Glutamatergic neuron (in vitro differentiated cells): ENCODE measurements around the gene DHX9. TPM values are rescaled to one million over a fixed set of nuclear protein-coding genes. Genes with fewer than 3 reads are reported as not detected.

ENCODE experiments used
- DNase-seq: peaks from one replicate; pipeline ENCODE4 v3.0.0; 2022
- H3K27ac Mint-ChIP-seq: one replicate; pipeline ENCODE4 v1.8.0; 2020; ENCODE audit warnings: mild to moderate bottlenecking, mixed read lengths, inconsistent platforms; ENCODE audit not compliant: unreplicated experiment
- H3K27me3 Mint-ChIP-seq: one replicate; pipeline ENCODE4 v1.8.0; 2020; ENCODE audit warnings: mild to moderate bottlenecking, moderate library complexity, mixed read lengths, inconsistent platforms; ENCODE audit not compliant: unreplicated experiment
- H3K36me3 Mint-ChIP-seq: one replicate; pipeline ENCODE4 v1.8.0; 2020; ENCODE audit warnings: mild to moderate bottlenecking, mixed read lengths, inconsistent platforms; ENCODE audit not compliant: unreplicated experiment
- H3K4me1 Mint-ChIP-seq: one replicate; pipeline ENCODE4 v1.8.0; 2020; ENCODE audit warnings: mild to moderate bottlenecking, low read depth, mixed read lengths, inconsistent platforms; ENCODE audit not compliant: unreplicated experiment
- H3K4me3 Mint-ChIP-seq: one replicate; pipeline ENCODE4 v1.8.0; 2020; ENCODE audit warnings: mild to moderate bottlenecking, mixed read lengths, inconsistent platforms; ENCODE audit not compliant: unreplicated experiment
- H3K9me3 Mint-ChIP-seq: one replicate; pipeline ENCODE4 v1.8.0; 2020; ENCODE audit warnings: mild to moderate bottlenecking, moderate library complexity, mixed read lengths, inconsistent platforms; ENCODE audit not compliant: unreplicated experiment
- total RNA-seq: library from RNA; stranded (reverse); fragmentation: NEBNext Ultra II Directional; extraction: Animal tissue kit (Norgen Biotek cat#: 25700); gene quantifications from one replicate; pipeline ENCODE4 v1.2.1, GENCODE V29; 2021; ENCODE audit not compliant: unreplicated experiment
- TF ChIP-seq, protein P1 (sequence below): fragments of 200-600 bp; sonication (generic); IDR thresholded peaks from one replicate; pipeline ENCODE4 v1.5.0; 2021; ENCODE audit not compliant: partially characterized antibody, unreplicated experiment

DHX9 gene
- total RNA-seq, 1 donor from 2014 or later, result 215 TPM

DNA sequence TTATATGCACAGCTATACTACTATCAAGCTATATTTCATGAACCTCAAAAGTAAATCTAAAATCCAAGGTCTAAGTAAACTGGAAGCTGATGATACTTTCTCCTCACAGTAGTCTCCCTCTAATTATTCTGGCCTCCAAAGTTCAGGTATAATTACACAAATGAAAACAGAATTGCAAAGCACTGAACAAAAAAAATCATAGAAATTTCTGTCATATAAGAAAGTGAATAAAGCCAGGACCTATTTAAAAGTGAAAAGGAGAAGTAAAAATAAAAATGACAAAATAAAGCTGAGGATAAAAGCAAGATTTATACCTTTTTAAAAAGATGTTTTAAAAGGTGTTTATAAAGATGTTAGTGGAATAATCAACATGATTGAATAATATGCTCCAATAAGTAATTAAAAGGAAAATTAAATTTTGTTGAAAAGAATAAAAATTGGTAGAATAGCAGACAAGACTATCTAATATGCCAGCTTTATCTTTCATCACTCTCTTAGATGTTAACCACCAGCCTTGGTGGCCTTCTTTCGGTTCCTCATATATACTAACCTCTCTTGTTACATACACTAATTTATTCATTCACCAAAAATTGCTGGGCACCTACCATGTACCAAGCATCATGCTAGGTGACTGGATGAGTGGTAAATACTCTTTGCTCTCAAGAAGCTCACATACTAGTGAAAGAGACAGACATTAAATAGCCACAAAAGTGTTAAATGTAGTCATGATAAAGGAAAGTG is 88.7 kb downstream of the DHX9 start:
- Mint-ChIP-seq H3K9me3 (peaks cover 2% of the 10 kb centered on the region), H3K27me3 (no peaks in the 10 kb centered on the region), H3K27ac (no peak overlapping the region), H3K4me3 (no peak overlapping the region), H3K36me3 (peaks cover 6% of the 10 kb centered on the region), H3K4me1 (peaks cover 2% of the 10 kb centered on the region)
- TF ChIP-seq, protein P1, sequence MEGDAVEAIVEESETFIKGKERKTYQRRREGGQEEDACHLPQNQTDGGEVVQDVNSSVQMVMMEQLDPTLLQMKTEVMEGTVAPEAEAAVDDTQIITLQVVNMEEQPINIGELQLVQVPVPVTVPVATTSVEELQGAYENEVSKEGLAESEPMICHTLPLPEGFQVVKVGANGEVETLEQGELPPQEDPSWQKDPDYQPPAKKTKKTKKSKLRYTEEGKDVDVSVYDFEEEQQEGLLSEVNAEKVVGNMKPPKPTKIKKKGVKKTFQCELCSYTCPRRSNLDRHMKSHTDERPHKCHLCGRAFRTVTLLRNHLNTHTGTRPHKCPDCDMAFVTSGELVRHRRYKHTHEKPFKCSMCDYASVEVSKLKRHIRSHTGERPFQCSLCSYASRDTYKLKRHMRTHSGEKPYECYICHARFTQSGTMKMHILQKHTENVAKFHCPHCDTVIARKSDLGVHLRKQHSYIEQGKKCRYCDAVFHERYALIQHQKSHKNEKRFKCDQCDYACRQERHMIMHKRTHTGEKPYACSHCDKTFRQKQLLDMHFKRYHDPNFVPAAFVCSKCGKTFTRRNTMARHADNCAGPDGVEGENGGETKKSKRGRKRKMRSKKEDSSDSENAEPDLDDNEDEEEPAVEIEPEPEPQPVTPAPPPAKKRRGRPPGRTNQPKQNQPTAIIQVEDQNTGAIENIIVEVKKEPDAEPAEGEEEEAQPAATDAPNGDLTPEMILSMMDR, result no peak
- no peak for DNase-seq

DNA sequence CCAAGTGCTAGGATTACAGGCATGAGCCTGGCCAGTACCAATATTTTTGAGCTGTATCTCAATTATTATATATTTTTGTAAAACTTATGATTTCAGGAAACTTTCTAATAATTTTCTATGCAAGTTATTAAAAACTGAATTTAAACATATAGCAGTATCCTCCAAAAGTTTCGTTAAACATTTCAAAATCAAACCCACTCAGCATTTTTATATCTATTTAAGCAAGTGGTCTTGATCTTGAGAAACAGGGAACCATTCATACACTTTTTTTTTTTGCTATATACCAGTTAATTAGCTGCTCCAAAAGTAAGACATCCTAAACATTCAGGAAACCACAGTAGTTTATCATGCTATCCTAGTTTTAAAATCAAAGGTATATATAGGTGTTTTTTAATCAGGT is 91.8 kb downstream of the DHX9 start:
- Mint-ChIP-seq H3K4me1 (no peaks in the 10 kb centered on the region), H3K27ac (no peak overlapping the region), H3K4me3 (no peak overlapping the region), H3K36me3 (peaks cover 5% of the 10 kb centered on the region), H3K9me3 (no peaks in the 10 kb centered on the region), H3K27me3 (no peaks in the 10 kb centered on the region)
- no peak for DNase-seq
- TF ChIP-seq, protein P1, result no peak

DNA sequence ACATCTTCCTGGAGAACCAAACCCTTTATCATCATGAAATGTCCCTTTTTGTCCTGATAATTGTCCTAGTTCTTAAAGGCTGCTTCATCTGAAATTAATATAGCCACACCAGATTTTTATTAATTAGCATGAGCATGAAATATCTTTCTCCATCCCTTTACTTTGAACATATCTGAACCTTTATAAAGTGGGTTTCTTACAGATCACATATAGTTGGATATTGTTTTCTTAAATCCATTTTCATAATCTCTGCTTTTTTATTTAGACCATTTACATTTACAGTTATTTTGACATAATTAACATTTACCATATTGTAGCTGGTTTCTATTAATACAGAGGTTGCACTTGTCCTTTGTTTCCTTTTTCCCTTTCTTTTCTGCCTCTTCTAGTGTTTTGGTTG is 96.6 kb downstream of the DHX9 start:
- H3K36me3 Mint-ChIP-seq, result peaks cover 8% of the 10 kb centered on the region
- no peaks in the 10 kb centered on the region for H3K27me3 Mint-ChIP-seq
- H3K4me3 Mint-ChIP-seq, result no peak overlapping the region
- no peak for DNase-seq
- no peak overlapping the region for H3K27ac Mint-ChIP-seq
- H3K9me3 Mint-ChIP-seq, result no peaks in the 10 kb centered on the region
- TF ChIP-seq, protein P1, result no peak
- no peaks in the 10 kb centered on the region for H3K4me1 Mint-ChIP-seq

Other genes starting within 250 kb of the DHX9 start
- 37.2 TPM for gene RGS16, start 235.0 kb upstream of the DHX9 start, total RNA-seq
- gene RGS8, start 154.8 kb upstream of the DHX9 start, total RNA-seq, result 3.5 TPM
- 2.3 TPM for gene NPL, start 49.6 kb upstream of the DHX9 start, total RNA-seq
- gene SHCBP1L, start 113.8 kb downstream of the DHX9 start, total RNA-seq, result not detected
- gene LAMC1, start 184.1 kb downstream of the DHX9 start, total RNA-seq, result 51.8 TPM